ENCODE measurements around the gene MSI2.

DNA sequence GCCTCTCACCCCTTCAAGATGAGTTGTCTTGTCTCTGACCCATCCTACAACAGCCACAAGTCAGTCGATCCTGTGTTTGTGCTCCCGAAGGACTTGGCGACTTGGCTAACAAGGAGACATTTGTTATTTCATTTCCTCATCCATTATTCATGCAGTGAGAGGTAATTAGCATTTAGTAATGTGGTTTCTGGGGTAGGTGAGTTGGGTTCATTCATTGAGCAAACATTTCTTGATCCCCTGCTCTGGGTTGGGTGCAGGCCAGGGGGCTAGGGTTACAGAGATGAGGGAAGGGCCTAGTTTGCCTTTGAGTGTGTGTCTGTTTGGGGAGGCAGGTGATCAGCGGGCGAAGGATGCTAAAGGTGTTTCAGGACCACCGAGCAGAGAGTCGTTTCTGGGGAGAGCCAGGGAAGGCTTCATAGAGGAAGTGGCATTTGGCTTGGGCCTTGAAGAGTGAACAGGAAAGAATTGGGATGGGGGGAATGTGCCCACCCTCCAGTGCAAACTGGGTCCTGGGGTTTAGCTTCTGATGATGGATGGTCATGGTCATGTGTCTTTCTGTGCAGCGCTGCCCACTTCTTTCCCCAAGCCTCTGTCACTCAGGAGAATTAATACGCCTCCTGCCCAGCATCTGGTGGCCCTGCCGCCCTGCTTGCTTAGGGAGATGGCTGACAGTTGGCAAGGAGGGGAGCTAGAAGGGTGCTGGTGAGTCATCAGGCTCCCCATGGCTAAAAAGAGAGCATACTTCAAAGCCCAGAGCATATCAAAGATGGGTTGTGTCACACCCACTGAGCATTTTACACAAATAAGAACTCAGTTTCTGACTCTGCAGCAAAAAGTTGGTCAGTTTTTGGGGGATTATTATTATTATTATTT, 38.5 kb downstream of the MSI2 start:
- TF ChIP-seq, protein P1, sequence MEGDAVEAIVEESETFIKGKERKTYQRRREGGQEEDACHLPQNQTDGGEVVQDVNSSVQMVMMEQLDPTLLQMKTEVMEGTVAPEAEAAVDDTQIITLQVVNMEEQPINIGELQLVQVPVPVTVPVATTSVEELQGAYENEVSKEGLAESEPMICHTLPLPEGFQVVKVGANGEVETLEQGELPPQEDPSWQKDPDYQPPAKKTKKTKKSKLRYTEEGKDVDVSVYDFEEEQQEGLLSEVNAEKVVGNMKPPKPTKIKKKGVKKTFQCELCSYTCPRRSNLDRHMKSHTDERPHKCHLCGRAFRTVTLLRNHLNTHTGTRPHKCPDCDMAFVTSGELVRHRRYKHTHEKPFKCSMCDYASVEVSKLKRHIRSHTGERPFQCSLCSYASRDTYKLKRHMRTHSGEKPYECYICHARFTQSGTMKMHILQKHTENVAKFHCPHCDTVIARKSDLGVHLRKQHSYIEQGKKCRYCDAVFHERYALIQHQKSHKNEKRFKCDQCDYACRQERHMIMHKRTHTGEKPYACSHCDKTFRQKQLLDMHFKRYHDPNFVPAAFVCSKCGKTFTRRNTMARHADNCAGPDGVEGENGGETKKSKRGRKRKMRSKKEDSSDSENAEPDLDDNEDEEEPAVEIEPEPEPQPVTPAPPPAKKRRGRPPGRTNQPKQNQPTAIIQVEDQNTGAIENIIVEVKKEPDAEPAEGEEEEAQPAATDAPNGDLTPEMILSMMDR (IDR thresholded peaks at IDR 0.05) = no peak
- no peak for TF ChIP-seq EZH2 (IDR thresholded peaks at IDR 0.05; ENCODE audit: borderline replicate concordance, insufficient read depth, low read depth, low read length, poor library complexity, severe bottlenecking)

All from B cell (primary cell).